T-helper 1 cell (primary cell): ENCODE results near the gene CPZ.
A peak's percentile ranks its signal among the peaks of the same experiment; 100 is the strongest.

Source experiments
- DNase-seq, 5 donors: peaks; one replicate each; pipeline ENCODE4 v3.0.0-alpha.2; 2012 to 2020

Gene CPZ

GRCh38 chr4:8596891-8597290 lies 4.3 kb downstream of the CPZ start:
- no peak for DNase-seq

GRCh38 chr4:8597319-8597718 lies 4.8 kb downstream of the CPZ start:
- DNase-seq = no peak

- no peak for DNase-seq
Measured at GRCh38 chr4:8597791-8598190, 5.2 kb downstream of the CPZ start.

- DNase-seq = no peak
Measured at GRCh38 chr4:8598391-8599090, 6.0 kb downstream of the CPZ start.

- no peak for DNase-seq
Measured at GRCh38 chr4:8599091-8599460, 6.5 kb downstream of the CPZ start.

- DNase-seq = no peak
Measured at GRCh38 chr4:8599657-8600056, 7.1 kb downstream of the CPZ start.

- DNase-seq = no peak
Measured at GRCh38 chr4:8600266-8600665, 7.7 kb downstream of the CPZ start.

- DNase-seq = no peak
Measured at GRCh38 chr4:8600686-8601085, 8.1 kb downstream of the CPZ start.

- DNase-seq = no peak
Measured at GRCh38 chr4:8601086-8601485, 8.5 kb downstream of the CPZ start.

GRCh38 chr4:8601556-8601955 lies 9.0 kb downstream of the CPZ start:
- no peak for DNase-seq

GRCh38 chr4:8602686-8603430 lies 10.3 kb downstream of the CPZ start:
- no peak for DNase-seq

- DNase-seq = no peak
Measured at GRCh38 chr4:8603931-8604330, 11.4 kb downstream of the CPZ start.

- no peak for DNase-seq
Measured at GRCh38 chr4:8605289-8605688, 12.7 kb downstream of the CPZ start.

- DNase-seq = no peak
Measured at GRCh38 chr4:8606476-8606875, 13.9 kb downstream of the CPZ start.

GRCh38 chr4:8606966-8607365 lies 14.4 kb downstream of the CPZ start:
- DNase-seq = no peak

GRCh38 chr4:8607603-8608481 lies 15.3 kb downstream of the CPZ start:
- peak in 2 of 5 donors; percentile 5 to 17 for DNase-seq

GRCh38 chr4:8608714-8609391 lies 16.3 kb downstream of the CPZ start:
- DNase-seq = no peak

GRCh38 chr4:8609406-8609805 lies 16.8 kb downstream of the CPZ start:
- no peak for DNase-seq

- no peak for DNase-seq
Measured at GRCh38 chr4:8609824-8610350, 17.3 kb downstream of the CPZ start.

GRCh38 chr4:8610858-8611616 lies 18.5 kb downstream of the CPZ start:
- DNase-seq = no peak

GRCh38 chr4:8612646-8613045 lies 20.1 kb downstream of the CPZ start:
- no peak for DNase-seq
